Measurements from ENCODE around the gene YJEFN3. TPM values are rescaled to one million over a fixed set of nuclear protein-coding genes. Genes with fewer than 3 reads are reported as not detected.

The YJEFN3 gene
- total RNA-seq, 1 experiment from 2014 or later, result 6.1 TPM

GRCh38 chr19:19567391-19567790 lies 38.7 kb downstream of the YJEFN3 start:
- Histone ChIP-seq H3K27ac (ENCODE audit: low read length) (no peak overlapping the region), H3K9me3 (ENCODE audit: control insufficient read depth, insufficient read depth, low read depth, low read length) (no peaks in the 10 kb centered on the region), H3K4me3 (ENCODE audit: low read depth in 2 of 2, low read length in 2 of 2) (no peak overlapping the region), H3K27me3 (ENCODE audit: control insufficient read depth, insufficient read depth, low read length) (no peaks in the 10 kb centered on the region), H3K4me1 (ENCODE audit: control insufficient read depth, insufficient read depth, low read length) (no peaks in the 10 kb centered on the region), H3K36me3 (ENCODE audit: control insufficient read depth, insufficient read depth, low read length) (no peaks in the 10 kb centered on the region)
- POLR2A ChIA-PET, result no interaction called here
- no peak for TF ChIP-seq POLR2AphosphoS5 (IDR thresholded peaks at IDR 0.05; ENCODE audit: low read depth, low read length)
- TF ChIP-seq SIN3A (IDR thresholded peaks at IDR 0.05; ENCODE audit: borderline replicate concordance, insufficient read depth, low read depth, low read length), result no peak
- no TSS peak for BruUV-seq (replicated peaks)
- CTCF ChIA-PET, result no interaction called here
- DNase-seq (ENCODE audit: low read depth, low spot score) (no peak), ATAC-seq (no peak)
- in situ Hi-C loops (cut with HindIII; ENCODE audit: low pct_unique_long_range_greater_than_20kb, low sequenced_read_pairs) (no loop called here), intact Hi-C loops (cut with micrococcal nuclease; ENCODE audit: unreplicated experiment) (no loop called here)

- intact Hi-C loops (cut with micrococcal nuclease; ENCODE audit: unreplicated experiment), result no loop called here
- Histone ChIP-seq H3K4me1 (ENCODE audit: control insufficient read depth, insufficient read depth, low read length) (no peaks in the 10 kb centered on the region), H3K36me3 (ENCODE audit: control insufficient read depth, insufficient read depth, low read length) (no peaks in the 10 kb centered on the region), H3K27ac (ENCODE audit: low read length) (no peak overlapping the region), H3K4me3 (ENCODE audit: low read depth in 2 of 2, low read length in 2 of 2) (no peak overlapping the region), H3K9me3 (ENCODE audit: control insufficient read depth, insufficient read depth, low read depth, low read length) (no peaks in the 10 kb centered on the region), H3K27me3 (ENCODE audit: control insufficient read depth, insufficient read depth, low read length) (no peaks in the 10 kb centered on the region)
- TF ChIP-seq, protein P1, sequence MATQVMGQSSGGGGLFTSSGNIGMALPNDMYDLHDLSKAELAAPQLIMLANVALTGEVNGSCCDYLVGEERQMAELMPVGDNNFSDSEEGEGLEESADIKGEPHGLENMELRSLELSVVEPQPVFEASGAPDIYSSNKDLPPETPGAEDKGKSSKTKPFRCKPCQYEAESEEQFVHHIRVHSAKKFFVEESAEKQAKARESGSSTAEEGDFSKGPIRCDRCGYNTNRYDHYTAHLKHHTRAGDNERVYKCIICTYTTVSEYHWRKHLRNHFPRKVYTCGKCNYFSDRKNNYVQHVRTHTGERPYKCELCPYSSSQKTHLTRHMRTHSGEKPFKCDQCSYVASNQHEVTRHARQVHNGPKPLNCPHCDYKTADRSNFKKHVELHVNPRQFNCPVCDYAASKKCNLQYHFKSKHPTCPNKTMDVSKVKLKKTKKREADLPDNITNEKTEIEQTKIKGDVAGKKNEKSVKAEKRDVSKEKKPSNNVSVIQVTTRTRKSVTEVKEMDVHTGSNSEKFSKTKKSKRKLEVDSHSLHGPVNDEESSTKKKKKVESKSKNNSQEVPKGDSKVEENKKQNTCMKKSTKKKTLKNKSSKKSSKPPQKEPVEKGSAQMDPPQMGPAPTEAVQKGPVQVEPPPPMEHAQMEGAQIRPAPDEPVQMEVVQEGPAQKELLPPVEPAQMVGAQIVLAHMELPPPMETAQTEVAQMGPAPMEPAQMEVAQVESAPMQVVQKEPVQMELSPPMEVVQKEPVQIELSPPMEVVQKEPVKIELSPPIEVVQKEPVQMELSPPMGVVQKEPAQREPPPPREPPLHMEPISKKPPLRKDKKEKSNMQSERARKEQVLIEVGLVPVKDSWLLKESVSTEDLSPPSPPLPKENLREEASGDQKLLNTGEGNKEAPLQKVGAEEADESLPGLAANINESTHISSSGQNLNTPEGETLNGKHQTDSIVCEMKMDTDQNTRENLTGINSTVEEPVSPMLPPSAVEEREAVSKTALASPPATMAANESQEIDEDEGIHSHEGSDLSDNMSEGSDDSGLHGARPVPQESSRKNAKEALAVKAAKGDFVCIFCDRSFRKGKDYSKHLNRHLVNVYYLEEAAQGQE (IDR thresholded peaks at IDR 0.05; ENCODE audit: insufficient read depth in 1 of 2, low read depth in 2 of 2, low read length in 1 of 2), result no peak
- no peak for TF ChIP-seq POLR2AphosphoS5 (IDR thresholded peaks at IDR 0.05; ENCODE audit: low read depth, low read length)
- no peak for TF ChIP-seq SIN3A (IDR thresholded peaks at IDR 0.05; ENCODE audit: borderline replicate concordance, insufficient read depth, low read depth, low read length)
- TF ChIP-seq CTCF (IDR thresholded peaks at IDR 0.05), result no peak
- TF ChIP-seq TCF7L2 (IDR thresholded peaks at IDR 0.05; ENCODE audit: low read depth, low read length), result no peak
- no peak for ATAC-seq
- no TSS peak for BruUV-seq (replicated peaks)
- in situ Hi-C loops (cut with HindIII; ENCODE audit: low pct_unique_long_range_greater_than_20kb, low sequenced_read_pairs), result no loop called here
- POLR2A ChIA-PET, result interaction anchor here (0.7 kb wide), 1 partner anchor 16 kb away, joined by 3 read pairs; no protein-coding TSS in a partner anchor
- CTCF ChIA-PET, result interaction anchor here (0.7 kb wide), 1 partner anchor 37 kb away, joined by 3 read pairs; no protein-coding TSS in a partner anchor
- no peak for DNase-seq (ENCODE audit: low read depth, low spot score)
Observed at GRCh38 chr19:19568802-19569756, 40.4 kb downstream of the YJEFN3 start.

DNA sequence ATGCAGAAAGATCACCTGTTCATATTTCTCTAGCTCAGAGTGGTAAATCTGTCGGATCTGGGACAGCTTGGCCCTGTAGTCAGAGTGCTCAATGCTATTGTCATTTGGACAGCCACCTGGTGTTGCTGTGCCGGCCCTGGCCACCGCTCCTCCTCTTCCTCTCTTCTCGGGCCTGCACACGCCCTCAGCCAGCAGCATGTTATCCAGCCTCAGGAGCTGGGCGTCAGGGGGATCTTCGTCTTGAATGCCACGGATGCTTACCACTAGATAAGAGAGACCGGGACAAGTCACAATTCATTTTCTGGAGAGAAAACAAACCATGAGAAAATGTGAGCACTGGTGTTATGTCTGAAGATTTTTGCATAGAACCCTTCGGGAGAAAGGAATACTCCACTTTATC lies 41.9 kb downstream of the YJEFN3 start:
- CTCF ChIA-PET, result no interaction called here
- POLR2A ChIA-PET, result interaction anchor here (0.6 kb wide), 1 partner anchor 16 kb away, joined by 3 read pairs; no protein-coding TSS in a partner anchor
- DNase-seq (ENCODE audit: low read depth, low spot score) (no peak), ATAC-seq (no peak)
- no peaks in the 10 kb centered on the region for H3K36me3 ChIP-seq (ENCODE audit: control insufficient read depth, insufficient read depth, low read length)
- BruUV-seq (replicated peaks), result TSS peak; percentile 37
- in situ Hi-C loops (cut with HindIII; ENCODE audit: low pct_unique_long_range_greater_than_20kb, low sequenced_read_pairs) (no loop called here), intact Hi-C loops (cut with micrococcal nuclease; ENCODE audit: unreplicated experiment) (no loop called here)
- H3K27me3 ChIP-seq (ENCODE audit: control insufficient read depth, insufficient read depth, low read length), result no peaks in the 10 kb centered on the region
- TF ChIP-seq TCF7L2 (IDR thresholded peaks at IDR 0.05; ENCODE audit: low read depth, low read length) (no peak), CTCF (IDR thresholded peaks at IDR 0.05) (no peak), SIN3A (IDR thresholded peaks at IDR 0.05; ENCODE audit: borderline replicate concordance, insufficient read depth, low read depth, low read length) (no peak), POLR2AphosphoS5 (IDR thresholded peaks at IDR 0.05; ENCODE audit: low read depth, low read length) (no peak)
- TF ChIP-seq, protein P1 (IDR thresholded peaks at IDR 0.05; ENCODE audit: insufficient read depth in 1 of 2, low read depth in 2 of 2, low read length in 1 of 2), result no peak
- no peak overlapping the region for H3K27ac ChIP-seq (ENCODE audit: low read length)
- H3K9me3 ChIP-seq (ENCODE audit: control insufficient read depth, insufficient read depth, low read depth, low read length), result no peaks in the 10 kb centered on the region
- H3K4me3 ChIP-seq (ENCODE audit: low read depth in 2 of 2, low read length in 2 of 2), result no peak overlapping the region
- no peaks in the 10 kb centered on the region for H3K4me1 ChIP-seq (ENCODE audit: control insufficient read depth, insufficient read depth, low read length)
